HG02798 (cell line): ENCODE data around the gene BANF2.
"Not testable (repeated sequence)": the region's sequence is repeated elsewhere in the genome, so short reads cannot be mapped to it uniquely, and the experiment has no call there.

Experiments used
- ATAC-seq: cut with Tn5 transposase; IDR thresholded peaks from one replicate; pipeline ENCODE4 v1.9.1; 2021; ENCODE audit warnings: mild to moderate bottlenecking; ENCODE audit not compliant: unreplicated experiment, poor library complexity

BANF2 gene

GRCh38 chr20:17699931-17700351 is at the start of gene BANF2:
Gene BANF2, plus strand, starts transcription at chr20:17699966. Its CDS starts 25,060 bp downstream, at chr20:17725026.
- no peak for ATAC-seq

GRCh38 chr20:17650301-17651128 is 49.3 kb upstream of the BANF2 start:
- ATAC-seq: no peak

DNA sequence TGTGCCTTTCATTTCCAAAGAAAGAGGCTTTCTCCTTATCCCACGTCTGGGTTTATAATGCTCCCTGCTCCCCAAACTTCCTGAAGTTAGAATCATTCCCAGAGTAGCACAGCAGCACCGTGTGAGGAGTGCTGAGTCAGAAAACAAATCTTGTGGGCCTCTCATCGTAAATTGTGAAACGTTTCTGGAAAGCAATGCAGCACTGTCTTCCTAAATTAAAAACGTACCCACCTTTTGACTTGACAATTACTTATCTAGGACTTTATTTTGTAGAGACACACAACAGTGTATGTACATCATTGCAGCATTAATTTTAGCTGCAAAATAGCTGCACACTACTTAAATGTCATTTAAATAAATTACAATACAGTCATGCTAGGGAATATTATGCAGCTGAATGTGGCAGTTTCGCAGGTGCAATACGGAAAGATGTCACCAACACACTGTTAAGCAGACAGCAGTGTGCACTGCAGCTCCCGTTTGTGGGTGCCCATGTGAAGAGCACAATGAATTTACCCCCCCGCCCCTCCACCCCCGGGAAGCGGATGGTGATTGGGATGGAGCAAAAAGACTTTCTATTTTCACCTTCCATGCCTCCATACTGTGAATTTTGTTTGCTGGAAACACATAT is 48.5 kb upstream of the BANF2 start:
- no peak for ATAC-seq

GRCh38 chr20:17651760-17652388 is 47.9 kb upstream of the BANF2 start:
- ATAC-seq: no peak

- no peak for ATAC-seq
Measured at GRCh38 chr20:17652411-17652810, 47.4 kb upstream of the BANF2 start.

DNA sequence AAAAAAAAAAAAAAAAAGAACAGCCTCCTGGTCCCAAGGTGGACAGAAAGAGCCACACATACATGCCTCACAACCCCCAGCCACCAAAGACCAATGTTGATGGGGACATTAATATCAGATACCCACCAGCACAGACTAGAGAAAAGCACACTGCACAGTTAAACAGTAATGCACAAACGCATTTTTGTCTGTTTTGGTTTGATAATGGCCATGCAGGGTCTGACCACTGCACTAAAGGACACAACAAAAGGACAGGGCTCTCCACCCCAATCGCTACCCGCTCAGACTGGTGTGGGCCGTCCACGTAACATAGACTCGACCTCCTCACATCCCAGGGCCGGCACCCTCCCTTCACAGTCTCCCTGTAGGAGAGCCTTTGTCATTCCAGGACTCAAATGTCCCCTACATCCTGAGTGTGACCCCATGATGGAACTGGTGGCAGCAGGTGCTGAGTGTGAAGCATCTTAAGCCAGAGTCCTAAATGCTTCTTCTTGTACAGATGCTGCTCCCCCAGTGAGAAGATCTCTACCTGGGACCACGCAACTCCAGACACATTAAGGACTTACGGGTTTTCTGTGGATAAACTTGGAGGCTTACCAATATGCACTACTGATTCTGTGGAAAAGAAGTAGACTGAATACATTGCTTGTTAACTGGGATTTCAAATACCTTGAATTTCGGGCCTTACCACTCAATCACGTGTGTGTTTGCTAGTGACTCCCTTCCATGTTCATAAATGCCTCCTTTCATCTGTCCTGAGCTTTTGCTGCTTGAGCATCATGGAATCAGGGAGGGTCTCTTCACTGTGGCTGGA is 45.7 kb upstream of the BANF2 start:
- ATAC-seq: no peak

DNA sequence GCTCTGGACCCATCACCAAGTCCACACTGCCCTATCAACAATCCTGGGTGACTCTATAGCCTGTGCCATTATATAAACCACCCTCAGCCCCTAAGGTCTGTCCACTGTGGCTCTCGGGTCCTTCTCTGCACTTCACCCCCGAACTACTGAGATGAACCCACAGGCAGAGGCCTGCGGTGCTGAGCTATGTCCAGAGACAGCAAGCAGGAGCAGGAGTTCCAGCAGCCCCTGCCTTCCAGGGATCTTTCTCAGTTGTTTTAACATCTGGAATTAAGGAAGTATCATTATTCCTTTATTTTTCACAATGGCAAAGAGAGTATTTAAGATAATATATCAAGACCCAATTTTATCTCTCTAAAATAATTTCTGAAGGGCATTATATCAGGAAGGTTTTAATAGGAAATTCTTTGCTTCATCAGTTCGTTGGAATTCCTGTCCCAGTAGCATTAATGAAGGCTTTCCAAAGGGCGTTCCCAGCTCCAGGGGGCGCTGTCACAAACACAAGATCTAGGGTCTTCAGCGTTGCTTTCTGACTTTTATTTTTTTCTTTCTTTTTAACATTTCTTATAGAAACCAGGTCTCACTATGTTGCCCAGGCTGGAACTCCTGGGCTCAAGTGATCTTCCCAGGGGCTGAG is 45.0 kb upstream of the BANF2 start:
- ATAC-seq: no peak

DNA sequence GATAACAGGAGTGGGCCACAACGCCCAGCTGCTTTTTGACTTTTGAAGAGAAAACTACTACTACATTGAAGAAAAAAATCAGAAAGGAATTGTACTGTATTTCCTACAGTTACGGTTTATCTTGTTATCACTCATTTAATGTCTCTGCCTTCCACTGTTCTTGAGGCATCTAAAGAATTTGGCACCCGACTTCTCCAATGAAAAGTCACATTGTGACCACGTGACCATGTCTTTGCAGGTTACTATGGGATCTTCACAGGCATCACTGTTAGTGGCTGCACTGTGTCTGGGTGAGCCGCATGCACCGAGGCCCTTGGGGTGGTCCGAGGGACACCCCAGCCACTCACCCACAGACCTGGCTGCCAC is 44.5 kb upstream of the BANF2 start:
- no peak for ATAC-seq

DNA sequence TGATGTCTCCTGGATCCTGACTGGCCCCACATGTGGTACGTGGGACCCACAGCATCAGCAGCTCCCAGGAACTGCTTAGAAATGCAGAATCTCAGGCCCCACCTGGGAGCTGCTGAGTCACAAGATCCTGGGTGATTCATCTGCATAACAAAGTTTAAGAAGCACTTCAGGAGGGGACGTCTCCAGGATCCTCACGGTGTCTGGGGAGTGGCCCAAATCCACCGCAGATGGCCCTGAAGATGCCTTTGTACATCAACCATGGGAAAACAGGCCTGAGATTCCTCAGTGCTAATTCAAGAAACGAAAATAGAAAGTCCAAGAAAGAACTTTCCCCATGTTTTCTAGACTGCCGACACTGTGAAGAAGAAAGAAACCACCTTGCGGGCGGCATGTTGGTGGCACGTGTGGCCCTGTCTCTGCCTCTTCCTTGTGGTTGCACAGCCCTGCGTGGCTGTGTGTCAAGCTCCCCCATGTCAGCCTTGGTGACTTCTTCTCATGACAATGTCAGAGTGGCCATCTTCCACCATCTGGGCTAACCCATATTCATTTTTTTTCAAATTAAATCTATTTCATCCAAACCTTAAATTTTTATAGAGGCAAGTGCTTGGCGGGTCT is 43.8 kb upstream of the BANF2 start:
- ATAC-seq: no peak

- no peak for ATAC-seq
Measured at GRCh38 chr20:17657079-17657825, 42.5 kb upstream of the BANF2 start.

DNA sequence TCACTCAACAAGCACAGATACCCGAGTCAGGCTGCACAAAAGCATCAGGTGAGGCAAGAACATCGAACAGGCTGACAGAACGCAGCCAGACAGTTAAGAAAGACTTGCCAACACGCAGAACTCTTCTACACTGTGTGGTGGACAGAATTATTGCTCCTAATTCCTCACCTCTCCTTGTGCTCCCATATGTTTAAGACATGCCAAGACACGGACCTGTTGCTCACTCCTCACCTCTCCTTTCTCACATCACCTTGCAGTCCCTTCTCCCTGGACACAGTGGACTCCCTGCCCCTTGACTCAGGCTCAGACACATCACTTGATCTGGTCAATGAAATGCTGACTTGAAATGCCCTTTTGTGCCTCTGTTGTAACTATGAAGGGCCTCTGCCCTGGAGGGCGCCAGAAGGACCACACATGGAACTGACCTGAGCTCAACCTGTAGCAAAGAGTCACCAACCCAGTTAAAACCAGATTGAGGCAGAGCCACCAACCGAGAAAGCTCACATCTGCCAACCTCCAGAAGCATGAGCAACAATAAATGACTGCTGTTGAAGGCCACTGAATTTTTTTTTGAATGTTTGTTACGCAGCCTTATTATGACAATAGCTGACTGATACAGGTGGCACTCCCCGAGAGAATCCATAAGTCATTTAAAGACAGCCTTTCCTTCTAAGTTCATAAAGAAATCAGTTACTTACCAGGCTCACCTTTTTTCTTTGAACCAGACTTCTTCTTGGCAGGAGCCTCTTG is 41.7 kb upstream of the BANF2 start:
- no peak for ATAC-seq

- ATAC-seq: no peak
Measured at GRCh38 chr20:17658648-17658993, 41.1 kb upstream of the BANF2 start.

- not testable (repeated sequence) for ATAC-seq
Measured at GRCh38 chr20:17659344-17659743, 40.4 kb upstream of the BANF2 start.

DNA sequence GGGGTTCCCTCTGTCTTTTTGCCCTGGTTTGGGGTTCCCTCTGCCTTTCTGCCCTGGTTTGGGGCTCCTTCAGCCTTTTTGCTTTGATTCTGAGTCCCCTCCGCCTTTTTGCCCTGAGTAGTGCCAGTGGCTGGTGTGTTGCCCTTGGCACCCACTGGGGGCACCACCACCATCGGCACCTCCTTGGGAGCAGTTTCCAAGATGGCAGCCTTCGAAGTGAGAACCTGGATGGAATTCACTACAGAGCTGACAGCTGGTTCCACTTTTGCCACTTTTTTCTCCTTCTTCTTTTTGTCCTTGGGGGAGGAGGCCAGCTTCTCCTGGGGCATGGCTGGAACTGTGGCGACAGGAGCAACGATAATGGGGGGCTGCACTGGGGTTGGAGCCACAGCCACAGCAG is 40.0 kb upstream of the BANF2 start:
- no peak for ATAC-seq

- ATAC-seq: no peak
Measured at GRCh38 chr20:17660667-17661066, 39.1 kb upstream of the BANF2 start.

DNA sequence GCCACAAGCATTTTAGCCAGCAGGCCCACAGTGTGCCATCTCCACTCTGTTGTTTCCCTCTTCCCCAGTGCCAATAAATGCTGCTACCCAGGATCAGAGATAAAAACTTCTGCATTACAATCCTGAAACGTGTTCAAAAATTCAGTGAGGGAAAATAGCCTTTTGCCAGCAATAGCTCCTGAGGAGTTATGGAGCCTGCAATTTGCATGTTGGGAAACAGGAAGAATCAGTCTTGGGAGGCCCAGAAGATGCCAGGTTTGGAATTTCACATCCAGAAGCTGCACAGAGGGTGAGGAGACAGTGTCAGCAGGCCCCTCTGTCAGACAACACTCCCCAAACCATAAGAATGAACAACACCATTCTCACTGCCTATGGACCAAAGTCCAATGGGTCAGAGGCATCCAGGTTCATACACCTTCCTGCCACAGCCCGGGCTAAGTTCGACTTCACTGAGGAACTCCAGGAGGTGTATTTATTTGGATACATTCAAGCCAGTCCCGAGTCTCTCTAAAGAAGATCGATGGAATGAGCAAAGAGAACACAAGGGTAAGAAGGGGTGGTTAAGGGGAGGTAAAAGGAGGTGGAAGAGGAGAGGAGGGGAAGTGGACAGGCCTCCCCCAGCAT is 38.5 kb upstream of the BANF2 start:
- ATAC-seq: no peak

GRCh38 chr20:17662333-17663039 is 37.3 kb upstream of the BANF2 start:
- peak; percentile 50 for ATAC-seq
